Activated naive CD4-positive, alpha-beta T cell treated with anti-CD3 and anti-CD28 coated beads, Interleukin-2, amount 50 U/mL, for 72 hours (primary cell): Measurements from ENCODE around the gene PLSCR3. TPM values are rescaled to one million over a fixed set of nuclear protein-coding genes. Genes with fewer than 3 reads are reported as not detected.

Experiments
- ATAC-seq, 2 donors: fragments of 150-1000 bp; cut with Tn5 transposase; 2 replicates each; pipeline ENCODE4 v1.10.0; 2021; ENCODE audit warnings: mild to moderate bottlenecking in 2 of 2, moderate library complexity in 2 of 2
- DNase-seq, 2 donors: peaks; one replicate each; pipeline ENCODE4 v3.0.0; 2021 to 2022; ENCODE audit warnings: low spot score in 2 of 2
- H3K27ac Mint-ChIP-seq, 2 donors: one replicate each; pipeline ENCODE4 v1.8.0; 2022; ENCODE audit warnings: mild to moderate bottlenecking in 2 of 2, mixed read lengths in 2 of 2
- H3K36me3 Mint-ChIP-seq, 2 donors: one replicate each; pipeline ENCODE4 v1.8.0; 2022; ENCODE audit warnings: mixed read lengths in 2 of 2
- H3K9me3 Mint-ChIP-seq, 2 donors: one replicate each; pipeline ENCODE4 v1.8.0; 2022; ENCODE audit warnings: mixed read lengths in 2 of 2
- total RNA-seq, 2 donors: library from RNA; stranded (reverse); gene quantifications; one replicate each; pipeline ENCODE4 v1.2.3, GENCODE V29; 2022

Gene PLSCR3
- total RNA-seq, 2 donors from 2014 or later = 58.2 to 77.5 TPM

- peak in 1 of 2 donors; percentile 44 for ATAC-seq
- Mint-ChIP-seq H3K27ac (no peak overlapping the region), H3K9me3 (no peaks in the 10 kb centered on the region), H3K36me3 (no peaks in the 10 kb centered on the region)
- DNase-seq = no peak
Measured at GRCh38 chr17:7413346-7413985, 19.1 kb upstream of the PLSCR3 start.

GRCh38 chr17:7411427-7411750 lies 17.1 kb upstream of the PLSCR3 start:
- no peak for DNase-seq
- no peak overlapping the region for H3K27ac Mint-ChIP-seq
- H3K36me3 Mint-ChIP-seq = no peaks in the 10 kb centered on the region
- no peaks in the 10 kb centered on the region for H3K9me3 Mint-ChIP-seq
- no peak for ATAC-seq

- ATAC-seq (no peak), DNase-seq (no peak)
- Mint-ChIP-seq H3K36me3 (no peaks in the 10 kb centered on the region), H3K9me3 (no peaks in the 10 kb centered on the region), H3K27ac (no peak overlapping the region)
Measured at GRCh38 chr17:7410634-7411426, 16.5 kb upstream of the PLSCR3 start.

GRCh38 chr17:7409716-7410115 lies 15.4 kb upstream of the PLSCR3 start:
- no peak overlapping the region for H3K27ac Mint-ChIP-seq

GRCh38 chr17:7408863-7409262 lies 14.5 kb upstream of the PLSCR3 start:
- ATAC-seq = no peak
- Mint-ChIP-seq H3K9me3 (no peaks in the 10 kb centered on the region), H3K36me3 (no peaks in the 10 kb centered on the region), H3K27ac (no peak overlapping the region)
- DNase-seq = no peak

More at GRCh38 chr17:7409716-7410115, 15.4 kb upstream of the PLSCR3 start:
- DNase-seq = no peak
- Mint-ChIP-seq H3K9me3 (no peaks in the 10 kb centered on the region), H3K36me3 (no peaks in the 10 kb centered on the region)
- ATAC-seq = no peak

GRCh38 chr17:7408252-7408727 lies 14.0 kb upstream of the PLSCR3 start:
- ATAC-seq = no peak
- H3K36me3 Mint-ChIP-seq = no peaks in the 10 kb centered on the region
- DNase-seq = no peak
- H3K27ac Mint-ChIP-seq = no peak overlapping the region
- H3K9me3 Mint-ChIP-seq = no peaks in the 10 kb centered on the region

- no peaks in the 10 kb centered on the region for H3K36me3 Mint-ChIP-seq
- no peaks in the 10 kb centered on the region for H3K9me3 Mint-ChIP-seq
- DNase-seq (no peak), ATAC-seq (no peak)
- no peak within 1 kb of the TSS for H3K27ac Mint-ChIP-seq
Measured at GRCh38 chr17:7407485-7408251, 13.3 kb upstream of the PLSCR3 start, which contains the start of gene NLGN2. Gene NLGN2, plus strand, starts transcription at chr17:7407845. Its CDS starts 411 bp downstream, at chr17:7408256.

- ATAC-seq = no peak
- H3K27ac Mint-ChIP-seq = no peak overlapping the region
- H3K9me3 Mint-ChIP-seq = no peaks in the 10 kb centered on the region
- no peak for DNase-seq
- no peaks in the 10 kb centered on the region for H3K36me3 Mint-ChIP-seq
Measured at GRCh38 chr17:7407082-7407481, 12.8 kb upstream of the PLSCR3 start.

GRCh38 chr17:7406235-7406825 lies 12.0 kb upstream of the PLSCR3 start:
- no peak for DNase-seq
- ATAC-seq = no peak
- no peaks in the 10 kb centered on the region for H3K9me3 Mint-ChIP-seq
- H3K27ac Mint-ChIP-seq = peak overlapping the region in 1 of 2 donors; percentile 40
- no peaks in the 10 kb centered on the region for H3K36me3 Mint-ChIP-seq

GRCh38 chr17:7405350-7406234 lies 11.3 kb upstream of the PLSCR3 start:
- peak overlapping the region; percentile 31 to 40 for H3K27ac Mint-ChIP-seq
- no peaks in the 10 kb centered on the region for H3K36me3 Mint-ChIP-seq
- no peaks in the 10 kb centered on the region for H3K9me3 Mint-ChIP-seq
- DNase-seq = no peak
- no peak for ATAC-seq

GRCh38 chr17:7404737-7405349 lies 10.5 kb upstream of the PLSCR3 start:
- H3K27ac Mint-ChIP-seq = peak overlapping the region; percentile 82 to 97
- ATAC-seq = peak; percentile 51 to 54
- DNase-seq = peak in 1 of 2 donors; percentile 63
- H3K9me3 Mint-ChIP-seq = no peaks in the 10 kb centered on the region
- H3K36me3 Mint-ChIP-seq = no peaks in the 10 kb centered on the region

GRCh38 chr17:7403977-7404736 lies 9.8 kb upstream of the PLSCR3 start, which contains the start of gene TMEM256:
Gene TMEM256, minus strand, starts transcription at chr17:7404097. Its CDS starts 13 bp downstream, at chr17:7404084.
- peak; percentile 93 to 94 for ATAC-seq
- Mint-ChIP-seq H3K27ac (peak within 1 kb of the TSS; percentile 82 to 97), H3K9me3 (no peaks in the 10 kb centered on the region), H3K36me3 (no peaks in the 10 kb centered on the region)
- peak; percentile 89 to 98 for DNase-seq

GRCh38 chr17:7403727-7403976 lies 9.3 kb upstream of the PLSCR3 start:
- no peaks in the 10 kb centered on the region for H3K36me3 Mint-ChIP-seq
- peak in 1 of 2 donors; percentile 43 for ATAC-seq

GRCh38 chr17:7403043-7403726 lies 8.9 kb upstream of the PLSCR3 start:
- no peak for ATAC-seq
- Mint-ChIP-seq H3K27ac (peak overlapping the region; percentile 82 to 91), H3K9me3 (no peaks in the 10 kb centered on the region), H3K36me3 (no peaks in the 10 kb centered on the region)
- no peak for DNase-seq

More at GRCh38 chr17:7403727-7403976, 9.3 kb upstream of the PLSCR3 start:
- Mint-ChIP-seq H3K9me3 (no peaks in the 10 kb centered on the region), H3K27ac (peak overlapping the region in 1 of 2 donors; percentile 82)
- DNase-seq = no peak
